Fibroblast of the aortic adventitia (primary cell): Measurements from ENCODE around the gene ZNF750. TPM values are rescaled to one million over a fixed set of nuclear protein-coding genes. Genes with fewer than 3 reads are reported as not detected.
A peak's percentile ranks its signal among the peaks of the same experiment; 100 is the strongest.

Source experiments
- DNase-seq: peaks from one replicate; pipeline ENCODE4 v3.0.0-alpha.2; 2010; ENCODE audit warnings: low read depth
- H3K4me3 ChIP-seq: 2 replicates; pipeline ENCODE4 v1.5.1; 2011; ENCODE audit warnings: low read depth, mild to moderate bottlenecking, control low read depth, low read length, moderate library complexity
- total RNA-seq: library from RNA; depleted of rRNA; stranded (reverse); fragments of >200 nt; gene quantifications from 2 replicates; pipeline ENCODE4 v1.2.3, GENCODE V29; 2012; ENCODE audit warnings: low replicate concordance
- TF ChIP-seq, protein P1 (sequence below): IDR thresholded peaks from 2 replicates; pipeline ENCODE4 v1.5.1; 2011; ENCODE audit warnings: mild to moderate bottlenecking, low read length, control low read depth, inconsistent platforms; ENCODE audit not compliant: insufficient read depth

ZNF750 gene
- total RNA-seq, 1 donor: not detected

DNA sequence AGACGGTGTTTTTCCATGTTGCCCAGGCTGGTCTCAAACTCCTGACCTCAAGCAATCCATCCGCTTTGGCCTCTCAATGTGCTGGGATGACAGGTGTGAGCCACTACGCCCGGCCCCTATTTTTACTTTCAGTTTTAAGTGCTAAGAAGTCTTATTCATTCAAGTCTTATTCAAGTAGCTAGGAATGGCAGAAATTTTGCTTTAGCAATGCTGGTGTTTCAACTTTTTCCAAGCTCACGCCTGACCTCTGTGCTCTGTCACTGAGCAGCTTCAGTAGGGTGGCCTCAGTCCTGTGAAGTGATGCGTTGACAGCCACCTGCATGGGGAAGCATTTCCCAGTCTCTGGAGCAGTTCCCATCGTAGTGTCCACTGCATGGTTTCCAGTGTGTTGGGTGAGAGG is 12.9 kb downstream of the ZNF750 start:
- no peak for DNase-seq
- H3K4me3 ChIP-seq: no peak overlapping the region
- TF ChIP-seq, protein P1, sequence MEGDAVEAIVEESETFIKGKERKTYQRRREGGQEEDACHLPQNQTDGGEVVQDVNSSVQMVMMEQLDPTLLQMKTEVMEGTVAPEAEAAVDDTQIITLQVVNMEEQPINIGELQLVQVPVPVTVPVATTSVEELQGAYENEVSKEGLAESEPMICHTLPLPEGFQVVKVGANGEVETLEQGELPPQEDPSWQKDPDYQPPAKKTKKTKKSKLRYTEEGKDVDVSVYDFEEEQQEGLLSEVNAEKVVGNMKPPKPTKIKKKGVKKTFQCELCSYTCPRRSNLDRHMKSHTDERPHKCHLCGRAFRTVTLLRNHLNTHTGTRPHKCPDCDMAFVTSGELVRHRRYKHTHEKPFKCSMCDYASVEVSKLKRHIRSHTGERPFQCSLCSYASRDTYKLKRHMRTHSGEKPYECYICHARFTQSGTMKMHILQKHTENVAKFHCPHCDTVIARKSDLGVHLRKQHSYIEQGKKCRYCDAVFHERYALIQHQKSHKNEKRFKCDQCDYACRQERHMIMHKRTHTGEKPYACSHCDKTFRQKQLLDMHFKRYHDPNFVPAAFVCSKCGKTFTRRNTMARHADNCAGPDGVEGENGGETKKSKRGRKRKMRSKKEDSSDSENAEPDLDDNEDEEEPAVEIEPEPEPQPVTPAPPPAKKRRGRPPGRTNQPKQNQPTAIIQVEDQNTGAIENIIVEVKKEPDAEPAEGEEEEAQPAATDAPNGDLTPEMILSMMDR: no peak

DNA sequence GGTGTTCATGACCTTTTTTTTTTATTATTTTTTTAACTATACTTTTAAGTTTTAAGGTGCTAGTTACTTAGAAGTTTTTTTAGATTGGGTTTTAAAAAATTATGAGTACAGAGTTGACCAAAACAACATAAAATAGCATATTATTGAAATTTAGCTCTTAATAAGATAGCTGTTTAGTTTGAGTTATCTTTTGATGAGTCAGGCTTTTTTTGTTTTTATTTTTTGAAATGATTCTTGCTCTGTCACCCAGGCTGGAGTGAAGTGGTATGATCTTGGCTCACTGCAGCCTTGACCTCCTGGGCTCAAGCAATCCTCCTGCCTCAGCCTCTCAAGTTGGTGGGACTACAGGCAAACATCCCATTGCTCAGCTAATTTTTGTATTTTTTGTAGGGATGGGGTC is 13.6 kb downstream of the ZNF750 start:
- TF ChIP-seq, protein P1: no peak
- no peak for DNase-seq
- no peak overlapping the region for H3K4me3 ChIP-seq

DNA sequence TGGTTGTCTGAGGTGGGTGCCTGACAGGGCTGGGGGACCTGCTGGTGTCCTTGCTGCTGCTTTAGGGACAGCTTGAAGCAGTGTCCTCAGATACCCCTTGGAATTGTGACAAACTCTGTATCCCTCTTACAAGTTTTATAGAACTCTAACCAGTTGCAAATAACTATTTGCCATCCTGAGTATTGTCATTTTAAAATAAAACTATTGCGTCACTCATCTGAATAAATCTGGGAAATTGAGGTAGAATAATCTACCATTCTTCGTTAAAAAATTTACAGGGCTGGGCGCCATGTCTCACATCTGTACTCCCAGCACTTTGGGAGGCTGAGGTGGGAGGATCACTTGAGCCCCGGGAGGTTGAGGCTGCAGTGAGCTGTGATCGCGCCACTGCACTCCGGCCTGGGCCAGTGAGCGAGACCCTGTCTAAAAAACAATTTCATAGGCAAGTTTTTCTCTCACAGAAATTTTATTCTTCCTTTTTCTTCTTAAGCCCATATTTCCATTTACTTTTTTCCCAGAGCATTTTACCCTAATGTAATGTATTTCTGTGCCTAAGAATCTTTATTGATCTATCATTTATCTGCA is 14.2 kb downstream of the ZNF750 start:
- no peak for DNase-seq
- TF ChIP-seq, protein P1: no peak

DNA sequence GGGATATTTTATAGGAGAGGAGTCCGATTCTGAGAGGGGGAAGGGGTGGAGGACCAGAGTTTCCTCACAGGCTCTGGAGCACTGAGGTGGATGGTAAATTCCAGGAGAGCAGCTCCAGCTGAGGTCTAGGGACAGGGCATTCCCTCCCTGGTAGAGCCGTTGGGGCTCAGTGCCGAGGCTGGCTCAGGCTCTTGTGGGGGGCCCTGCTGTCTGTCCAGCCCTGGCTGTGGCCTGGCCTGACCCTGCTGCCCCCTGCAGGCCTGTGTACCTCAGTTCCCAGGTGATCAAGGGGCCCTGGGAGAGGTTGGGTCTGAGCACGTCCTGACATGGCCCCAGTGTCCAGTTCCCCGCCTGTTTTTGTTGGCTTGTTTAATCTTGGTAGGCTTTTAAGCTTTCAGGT is 16.8 kb downstream of the ZNF750 start:
- TF ChIP-seq, protein P1: peak; percentile 19

More for the DNA sequence above, 14.2 kb downstream of the ZNF750 start:
- H3K4me3 ChIP-seq: no peak overlapping the region

DNA sequence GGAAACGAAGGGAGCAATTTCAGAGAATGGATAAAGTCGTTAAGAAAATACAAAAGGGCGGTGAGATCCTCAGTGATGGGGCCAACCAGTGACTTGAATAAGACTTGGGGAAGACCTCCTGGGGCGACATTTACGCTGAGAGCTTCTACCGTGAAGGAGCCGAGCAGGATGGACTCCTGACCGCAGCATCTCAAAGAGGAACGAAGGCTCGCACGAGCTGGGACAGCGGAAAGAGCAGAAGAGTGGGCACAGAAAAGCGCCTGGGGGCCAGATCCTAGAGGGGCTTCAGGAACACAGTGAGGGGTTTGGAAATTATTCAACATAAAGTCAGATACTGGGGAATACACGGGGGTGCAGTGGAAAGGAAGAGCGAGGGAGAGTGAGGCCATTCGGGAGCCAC is 17.5 kb downstream of the ZNF750 start:
- no peak overlapping the region for H3K4me3 ChIP-seq
- TF ChIP-seq, protein P1: no peak
- no peak for DNase-seq

More for the DNA sequence above, 16.8 kb downstream of the ZNF750 start:
- DNase-seq: no peak
- H3K4me3 ChIP-seq: no peak overlapping the region

DNA sequence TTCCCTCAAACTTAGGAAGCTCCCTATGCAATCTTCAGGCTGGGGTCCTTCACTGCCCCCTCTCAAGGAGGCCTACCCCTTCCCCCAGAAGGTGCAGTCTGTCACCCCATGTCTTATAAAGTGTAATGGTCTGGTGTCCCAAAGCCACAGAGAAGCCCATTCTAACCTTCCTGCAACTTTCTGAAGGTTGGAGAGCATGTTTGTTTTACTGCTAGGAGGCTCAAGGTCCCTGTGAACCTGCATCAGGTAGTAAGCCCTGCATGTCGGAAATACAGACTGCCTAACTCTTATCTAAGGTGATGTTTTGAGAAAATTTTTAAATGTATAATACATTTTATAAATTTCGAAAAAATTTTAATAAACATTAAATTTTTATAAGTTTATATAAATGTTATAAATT is 18.3 kb downstream of the ZNF750 start:
- TF ChIP-seq, protein P1: no peak
- H3K4me3 ChIP-seq: no peak overlapping the region
- DNase-seq: no peak
